CD4-positive, alpha-beta memory T cell (primary cell): Measurements from ENCODE around the gene SHANK2. TPM values are rescaled to one million over a fixed set of nuclear protein-coding genes. Genes with fewer than 3 reads are reported as not detected.

Experiments
- CTCF ChIA-PET: fragments of 350-600 bp; sonication (Branson Sonifier 250); formaldehyde crosslinking; loops from one replicate; lab custom pipeline; 2021; ENCODE audit warnings: inconsistent platforms; ENCODE audit not compliant: partially characterized antibody; lab: Charles Lee
- POLR2A ChIA-PET: fragments of 350-600 bp; sonication (Branson Sonifier 250); formaldehyde crosslinking; loops from one replicate; lab custom pipeline; 2021; ENCODE audit not compliant: partially characterized antibody; lab: Charles Lee
- DNase-seq, 5 donors: peaks; one replicate each; pipeline versions ENCODE4 v3.0.0 to v3.0.0-alpha.2; 2020 to 2022; ENCODE audit warnings: mixed read lengths in 1 of 5
- H3K27ac ChIP-seq: one replicate; pipeline ENCODE4 v1.7.0; 2013; ENCODE audit warnings: low read depth, low read length
- H3K27me3 ChIP-seq: 2 replicates; pipeline ENCODE4 v1.7.0; 2013; ENCODE audit warnings: mild to moderate bottlenecking, low read length, moderate library complexity; ENCODE audit not compliant: insufficient read depth
- H3K36me3 ChIP-seq: 2 replicates; pipeline ENCODE4 v1.7.0; 2013; ENCODE audit warnings: mild to moderate bottlenecking, low read length, moderate library complexity; ENCODE audit not compliant: insufficient read depth
- H3K4me1 ChIP-seq: 2 replicates; pipeline ENCODE4 v1.7.0; 2013; ENCODE audit warnings: mild to moderate bottlenecking, low read length, moderate library complexity; ENCODE audit not compliant: insufficient read depth
- H3K4me3 ChIP-seq, 2 donors: one replicate each; pipeline ENCODE4 v1.7.0; 2013; ENCODE audit warnings: low read length in 2 of 2, mild to moderate bottlenecking in 1 of 2
- H3K9me3 ChIP-seq, 2 donors: one replicate each; pipeline ENCODE4 v1.7.0; 2013; ENCODE audit warnings: low read length in 2 of 2, control low read depth in 1 of 2; ENCODE audit not compliant: control insufficient read depth in 1 of 2
- H3K27ac Mint-ChIP-seq, 7 donors: one replicate each; pipeline ENCODE4 v1.8.0; 2020 to 2021; ENCODE audit warnings: mixed read lengths in 7 of 7, mild to moderate bottlenecking in 6 of 7, inconsistent platforms in 3 of 7, moderate library complexity in 3 of 7
- H3K27me3 Mint-ChIP-seq, 2 donors: one replicate each; pipeline ENCODE4 v1.8.0; 2020 to 2021; ENCODE audit warnings: mixed read lengths in 2 of 2
- H3K36me3 Mint-ChIP-seq, 2 donors: one replicate each; pipeline ENCODE4 v1.8.0; 2020 to 2021; ENCODE audit warnings: mixed read lengths in 2 of 2, inconsistent platforms in 1 of 2, mild to moderate bottlenecking in 1 of 2
- H3K4me1 Mint-ChIP-seq, 4 donors: one replicate each; pipeline ENCODE4 v1.8.0; 2020 to 2021; ENCODE audit warnings: mixed read lengths in 4 of 4, mild to moderate bottlenecking in 1 of 4
- H3K4me3 Mint-ChIP-seq, 8 donors: one replicate each; pipeline ENCODE4 v1.8.0; 2020 to 2021; ENCODE audit warnings: mixed read lengths in 8 of 8, mild to moderate bottlenecking in 7 of 8, moderate library complexity in 6 of 8, inconsistent platforms in 3 of 8
- H3K9me3 Mint-ChIP-seq, 8 donors: one replicate each; pipeline ENCODE4 v1.8.0; 2020 to 2021; ENCODE audit warnings: mixed read lengths in 8 of 8, mild to moderate bottlenecking in 5 of 8, inconsistent platforms in 3 of 8, moderate library complexity in 1 of 8
- intact Hi-C: fragments of 100-400 bp; cut with micrococcal nuclease; formaldehyde crosslinking; loops from one replicate; pipeline ENCODE4 v1.15.1; 2023
- polyA plus RNA-seq, 2 donors: library from polyadenylated mRNA; unstranded; fragments of 300-500 nt; fragmentation: Illumina TruSeq; gene quantifications; one replicate each; pipeline ENCODE4 v1.2.3, GENCODE V29; 2021
- total RNA-seq, 2 experiments: library from RNA; stranded (reverse); gene quantifications; one replicate each; pipeline ENCODE4 v1.2.3, GENCODE V29; 2021

Gene SHANK2
- total and polyA plus RNA-seq, 4 experiments from 2014 or later = not detected

DNA sequence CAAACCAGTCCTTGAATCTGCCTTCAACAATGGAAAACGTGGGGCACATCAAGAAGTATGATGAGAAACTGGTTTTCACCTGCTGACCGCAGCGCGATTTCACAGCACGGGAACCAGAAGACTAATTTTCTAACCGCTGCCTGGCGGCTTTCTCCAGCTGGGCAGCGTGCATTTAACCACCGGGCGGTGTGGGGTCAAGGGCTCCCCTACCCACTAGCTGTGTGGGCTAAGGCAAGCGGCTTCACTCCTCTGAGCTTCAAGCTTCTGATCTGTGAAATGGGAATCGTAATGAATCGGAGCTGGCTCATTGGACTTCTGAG is 4.2 kb downstream of the SHANK2 start:
- H3K9me3 ChIP-seq = no peaks in the 10 kb centered on the region
- H3K27ac Mint-ChIP-seq = no peak overlapping the region
- no peaks in the 10 kb centered on the region for H3K4me1 ChIP-seq
- peaks cover 0 to 2% (median 0%) of the 10 kb centered on the region in 8 donors for H3K9me3 Mint-ChIP-seq
- peaks cover 0 to 13% (median under 1%) of the 10 kb centered on the region in 4 donors for H3K4me1 Mint-ChIP-seq
- peaks cover 11% of the 10 kb centered on the region for H3K27me3 ChIP-seq
- no peak for DNase-seq
- H3K4me3 Mint-ChIP-seq = no peak overlapping the region
- H3K27me3 Mint-ChIP-seq = peaks cover 21 to 26% of the 10 kb centered on the region in 2 donors
- no peak overlapping the region for H3K4me3 ChIP-seq
- intact Hi-C loops = no loop called here
- no peaks in the 10 kb centered on the region for H3K36me3 ChIP-seq
- H3K36me3 Mint-ChIP-seq = no peaks in the 10 kb centered on the region
- POLR2A ChIA-PET = no interaction called here
- CTCF ChIA-PET = no interaction called here
- H3K27ac ChIP-seq = no peak overlapping the region

DNA sequence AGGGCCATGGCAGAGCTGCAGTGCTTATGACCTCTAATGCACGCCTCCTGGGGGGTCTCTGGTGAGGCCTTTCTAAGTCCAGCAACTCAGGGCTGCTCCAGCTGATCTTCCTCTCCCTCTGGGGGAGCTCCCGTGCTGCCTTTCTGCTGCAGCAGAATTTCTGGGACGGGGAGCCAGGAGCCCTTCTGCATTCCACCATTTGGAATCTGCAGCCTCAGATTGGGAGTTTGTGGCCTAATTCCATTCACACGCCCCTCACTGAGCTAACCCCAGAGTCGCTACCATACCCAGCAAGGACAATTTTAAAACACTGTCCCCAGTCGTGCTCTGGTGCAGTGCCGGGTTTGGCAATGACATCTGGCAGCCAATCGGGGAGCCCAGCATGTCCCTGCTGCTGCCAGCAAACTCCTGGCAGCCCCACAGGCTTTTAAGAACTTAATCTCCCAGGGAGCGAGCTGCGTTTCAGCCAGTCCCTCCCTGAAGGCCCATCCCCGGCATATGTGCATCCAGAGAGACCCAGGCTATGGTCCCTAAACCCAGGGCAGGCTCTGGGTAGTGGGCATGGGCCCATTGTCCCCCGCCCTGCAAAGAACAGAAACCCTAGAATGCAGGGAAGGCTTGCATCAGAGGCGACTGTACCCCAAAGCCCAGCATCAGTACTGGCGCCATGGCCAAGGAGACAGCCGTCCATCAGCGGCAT is 4.7 kb downstream of the SHANK2 start:
- intact Hi-C loops = no loop called here
- peaks cover 21 to 26% of the 10 kb centered on the region in 2 donors for H3K27me3 Mint-ChIP-seq
- no peaks in the 10 kb centered on the region for H3K36me3 ChIP-seq
- POLR2A ChIA-PET = no interaction called here
- H3K9me3 ChIP-seq = no peaks in the 10 kb centered on the region
- H3K9me3 Mint-ChIP-seq = peaks cover 0 to 2% (median 0%) of the 10 kb centered on the region in 8 donors
- H3K4me1 Mint-ChIP-seq = peaks cover 0 to 9% (median under 1%) of the 10 kb centered on the region in 4 donors
- DNase-seq = no peak
- H3K4me3 Mint-ChIP-seq = no peak overlapping the region
- CTCF ChIA-PET = no interaction called here
- no peaks in the 10 kb centered on the region for H3K36me3 Mint-ChIP-seq
- no peaks in the 10 kb centered on the region for H3K4me1 ChIP-seq
- peaks cover 11% of the 10 kb centered on the region for H3K27me3 ChIP-seq
- no peak overlapping the region for H3K27ac Mint-ChIP-seq
- no peak overlapping the region for H3K4me3 ChIP-seq
- no peak overlapping the region for H3K27ac ChIP-seq

DNA sequence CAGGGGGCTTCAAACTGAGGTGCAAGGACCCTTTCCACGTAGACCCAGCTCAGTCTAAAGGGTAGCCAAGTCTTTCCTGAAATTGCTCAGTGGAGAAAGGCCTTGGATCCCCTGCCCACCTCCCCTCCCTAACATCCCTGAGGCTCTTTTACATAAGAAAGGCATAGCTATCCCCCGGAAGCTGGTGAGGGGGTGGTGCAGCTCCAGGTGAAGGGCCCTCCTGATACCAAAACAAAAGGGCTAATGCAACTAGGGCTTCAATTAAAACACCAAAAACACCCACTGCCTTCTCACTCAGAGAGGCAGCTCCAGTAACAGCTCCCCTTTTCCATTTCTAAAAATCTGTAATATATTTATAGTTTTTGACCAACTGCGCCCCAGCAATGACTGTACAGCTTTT is 5.8 kb downstream of the SHANK2 start:
- Mint-ChIP-seq H3K27me3 (peaks cover 21 to 32% of the 10 kb centered on the region in 2 donors), H3K4me1 (peaks cover 0 to 9% (median under 1%) of the 10 kb centered on the region in 4 donors), H3K9me3 (peaks cover 0 to 2% (median 0%) of the 10 kb centered on the region in 8 donors), H3K36me3 (no peaks in the 10 kb centered on the region), H3K4me3 (no peak overlapping the region), H3K27ac (no peak overlapping the region)
- Histone ChIP-seq H3K4me1 (no peaks in the 10 kb centered on the region), H3K4me3 (no peak overlapping the region), H3K36me3 (no peaks in the 10 kb centered on the region), H3K27ac (no peak overlapping the region), H3K27me3 (peaks cover 11% of the 10 kb centered on the region), H3K9me3 (no peaks in the 10 kb centered on the region)
- ChIA-PET POLR2A (no interaction called here), CTCF (no interaction called here)
- intact Hi-C loops = no loop called here
- DNase-seq = no peak

- DNase-seq = no peak
- no peak overlapping the region for H3K27ac Mint-ChIP-seq
- H3K27ac ChIP-seq = no peak overlapping the region
- peaks cover 0 to 7% (median 2%) of the 10 kb centered on the region in 4 donors for H3K4me1 Mint-ChIP-seq
- ChIA-PET CTCF (no interaction called here), POLR2A (no interaction called here)
- no peak overlapping the region for H3K4me3 ChIP-seq
- peaks cover 11% of the 10 kb centered on the region for H3K27me3 ChIP-seq
- no peaks in the 10 kb centered on the region for H3K9me3 ChIP-seq
- H3K36me3 ChIP-seq = no peaks in the 10 kb centered on the region
- H3K9me3 Mint-ChIP-seq = peaks cover 0 to 2% (median 0%) of the 10 kb centered on the region in 8 donors
- no peaks in the 10 kb centered on the region for H3K36me3 Mint-ChIP-seq
- H3K4me1 ChIP-seq = no peaks in the 10 kb centered on the region
- intact Hi-C loops = no loop called here
- H3K27me3 Mint-ChIP-seq = peaks cover 18 to 34% of the 10 kb centered on the region in 2 donors
- no peak overlapping the region for H3K4me3 Mint-ChIP-seq
These were observed 6.6 kb downstream of the SHANK2 start for GRCh38 chr11:71245601-71246391.

DNA sequence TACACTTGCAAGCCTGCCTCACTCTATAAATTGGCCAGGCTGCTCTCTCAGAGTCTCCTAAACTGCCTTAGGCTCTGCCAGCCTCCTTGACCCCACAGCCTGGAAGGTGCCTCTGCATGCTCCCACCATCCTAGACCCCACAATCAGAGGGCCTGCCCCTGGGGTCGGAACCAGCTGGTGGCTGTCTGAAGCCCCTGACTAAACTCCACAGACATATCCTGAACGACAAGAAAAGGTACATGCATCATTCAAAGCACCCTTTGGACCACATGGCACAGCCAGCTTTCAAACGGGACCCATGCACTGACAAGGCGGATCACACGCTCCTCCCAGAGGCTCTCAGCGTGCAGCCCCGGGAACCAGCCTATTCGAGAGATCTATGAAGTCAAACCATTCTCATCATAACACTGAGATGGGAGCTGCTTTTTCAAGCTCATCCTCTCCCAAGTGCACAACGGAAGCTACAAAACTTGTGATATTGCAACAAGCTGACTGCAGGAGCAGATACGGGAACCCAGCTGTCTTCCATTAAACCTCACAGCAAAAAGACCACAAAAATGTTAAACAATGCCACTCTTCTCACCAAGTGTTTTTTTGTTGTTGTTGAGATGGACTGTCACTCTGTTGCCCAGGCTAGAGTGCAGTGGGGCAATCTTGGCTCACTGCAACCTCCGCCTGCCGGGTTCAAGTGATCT is 8.1 kb downstream of the SHANK2 start:
- Histone ChIP-seq H3K36me3 (no peaks in the 10 kb centered on the region), H3K27me3 (peaks cover 6% of the 10 kb centered on the region), H3K9me3 (no peaks in the 10 kb centered on the region), H3K4me3 (no peak overlapping the region), H3K27ac (no peak overlapping the region), H3K4me1 (no peaks in the 10 kb centered on the region)
- Mint-ChIP-seq H3K4me1 (peaks cover 0 to 3% (median 0%) of the 10 kb centered on the region in 4 donors), H3K36me3 (no peaks in the 10 kb centered on the region), H3K9me3 (no peaks in the 10 kb centered on the region), H3K4me3 (no peak overlapping the region), H3K27me3 (peaks cover 12 to 22% of the 10 kb centered on the region in 2 donors), H3K27ac (no peak overlapping the region)
- CTCF ChIA-PET = no interaction called here
- POLR2A ChIA-PET = interaction anchor here (0.6 kb wide), 1 partner anchor 44 kb away, joined by 3 read pairs; no protein-coding TSS in a partner anchor
- intact Hi-C loops = no loop called here
- no peak for DNase-seq

- Histone ChIP-seq H3K4me3 (no peak overlapping the region), H3K4me1 (no peaks in the 10 kb centered on the region), H3K27ac (no peak overlapping the region), H3K9me3 (no peaks in the 10 kb centered on the region), H3K27me3 (no peaks in the 10 kb centered on the region), H3K36me3 (no peaks in the 10 kb centered on the region)
- intact Hi-C loops = no loop called here
- Mint-ChIP-seq H3K4me3 (no peak overlapping the region), H3K4me1 (peaks cover 0 to 3% (median 0%) of the 10 kb centered on the region in 4 donors), H3K9me3 (no peaks in the 10 kb centered on the region), H3K27ac (no peak overlapping the region), H3K36me3 (no peaks in the 10 kb centered on the region), H3K27me3 (peaks cover 11 to 20% of the 10 kb centered on the region in 2 donors)
- DNase-seq = no peak
- ChIA-PET POLR2A (no interaction called here), CTCF (no interaction called here)
These were observed 10.0 kb downstream of the SHANK2 start for GRCh38 chr11:71242391-71242790.

- Mint-ChIP-seq H3K9me3 (no peaks in the 10 kb centered on the region), H3K27ac (no peak overlapping the region), H3K4me3 (no peak overlapping the region), H3K4me1 (peaks cover 0 to 3% (median 0%) of the 10 kb centered on the region in 4 donors), H3K36me3 (no peaks in the 10 kb centered on the region), H3K27me3 (peaks cover 13 to 20% of the 10 kb centered on the region in 2 donors)
- intact Hi-C loops = no loop called here
- no peaks in the 10 kb centered on the region for H3K9me3 ChIP-seq
- no peaks in the 10 kb centered on the region for H3K27me3 ChIP-seq
- H3K4me1 ChIP-seq = no peaks in the 10 kb centered on the region
- ChIA-PET CTCF (no interaction called here), POLR2A (no interaction called here)
- no peak overlapping the region for H3K27ac ChIP-seq
- no peaks in the 10 kb centered on the region for H3K36me3 ChIP-seq
- H3K4me3 ChIP-seq = no peak overlapping the region
- no peak for DNase-seq
These were observed 10.6 kb downstream of the SHANK2 start for GRCh38 chr11:71241721-71242259.
